Trophoblast cell (in vitro differentiated cells and primary cell): Measurements from ENCODE around the gene ADCY3.

Experiments used
- DNase-seq, 2 donors: peaks; one replicate each; pipeline ENCODE4 v3.0.0-alpha.2; 2016
- H2AFZ ChIP-seq: 2 replicates; pipeline ENCODE4 v1.6.1; 2013; ENCODE audit warnings: low read length, moderate library complexity, mild to moderate bottlenecking; ENCODE audit not compliant: insufficient read depth, poor library complexity
- H2AK5ac ChIP-seq: 2 replicates; pipeline ENCODE4 v1.6.1; 2013; ENCODE audit warnings: mild to moderate bottlenecking, low read length
- H2BK120ac ChIP-seq: 2 replicates; pipeline ENCODE4 v1.6.1; 2013; ENCODE audit warnings: low read length, mild to moderate bottlenecking, moderate library complexity; ENCODE audit not compliant: insufficient read depth, poor library complexity
- H2BK12ac ChIP-seq: 2 replicates; pipeline ENCODE4 v1.6.1; 2013; ENCODE audit warnings: mild to moderate bottlenecking, low read length, moderate library complexity
- H2BK5ac ChIP-seq: 2 replicates; pipeline ENCODE4 v1.6.1; 2013; ENCODE audit warnings: low read length, low read depth, moderate library complexity, mild to moderate bottlenecking; ENCODE audit not compliant: poor library complexity
- H3K14ac ChIP-seq: 2 replicates; pipeline ENCODE4 v1.6.1; 2013; ENCODE audit warnings: mild to moderate bottlenecking, low read length
- H3K18ac ChIP-seq: 2 replicates; pipeline ENCODE4 v1.6.1; 2013; ENCODE audit warnings: mild to moderate bottlenecking, low read length
- H3K23ac ChIP-seq: 2 replicates; pipeline ENCODE4 v1.6.1; 2013; ENCODE audit warnings: low read length
- H3K27ac ChIP-seq: 2 replicates; pipeline ENCODE4 v1.5.1; 2013; ENCODE audit warnings: low read depth, mild to moderate bottlenecking, inconsistent platforms, low read length, moderate library complexity
- H3K27me3 ChIP-seq: 2 replicates; pipeline ENCODE4 v1.6.1; 2013; ENCODE audit warnings: inconsistent platforms, mild to moderate bottlenecking, low read length, moderate library complexity; ENCODE audit not compliant: insufficient read depth
- H3K36me3 ChIP-seq, 2 experiments: 1 replicate in 1 of 2; 2 replicates in 1 of 2; pipeline ENCODE4 v1.6.1; 2013; ENCODE audit warnings: low read length in 2 of 2, mild to moderate bottlenecking in 2 of 2, moderate library complexity in 1 of 2; ENCODE audit not compliant: insufficient read depth in 2 of 2, control insufficient read depth in 1 of 2
- H3K4ac ChIP-seq: 2 replicates; pipeline ENCODE4 v1.6.1; 2013; ENCODE audit warnings: low read depth, mild to moderate bottlenecking, low read length, moderate library complexity
- H3K4me1 ChIP-seq, 2 experiments: 1 replicate in 1 of 2; 2 replicates in 1 of 2; pipeline ENCODE4 v1.6.1; 2013; ENCODE audit warnings: low read length in 2 of 2, mild to moderate bottlenecking in 2 of 2, moderate library complexity in 1 of 2; ENCODE audit not compliant: insufficient read depth in 2 of 2, control insufficient read depth in 1 of 2
- H3K4me2 ChIP-seq: 2 replicates; pipeline ENCODE4 v1.6.1; 2013; ENCODE audit warnings: inconsistent platforms, mild to moderate bottlenecking, low read length, moderate library complexity
- H3K4me3 ChIP-seq: 2 replicates; pipeline ENCODE4 v1.5.1; 2013; ENCODE audit warnings: mild to moderate bottlenecking, low read depth, low read length, inconsistent platforms
- H3K79me1 ChIP-seq: one replicate; pipeline ENCODE4 v1.6.1; 2013; ENCODE audit warnings: low read length
- H3K79me2 ChIP-seq: 2 replicates; pipeline ENCODE4 v1.6.1; 2013; ENCODE audit warnings: low read length, mild to moderate bottlenecking; ENCODE audit not compliant: control insufficient read depth, insufficient read depth, poor library complexity
- H3K9ac ChIP-seq: 2 replicates; pipeline ENCODE4 v1.6.1; 2013; ENCODE audit warnings: mild to moderate bottlenecking, low read length
- H3K9me3 ChIP-seq: 2 replicates; pipeline ENCODE4 v1.6.1; 2013; ENCODE audit warnings: low read depth, mild to moderate bottlenecking, control low read depth, inconsistent platforms, low read length; ENCODE audit not compliant: insufficient read depth
- H4K12ac ChIP-seq: 2 replicates; pipeline ENCODE4 v1.6.1; 2013; ENCODE audit warnings: low read depth, mild to moderate bottlenecking, low read length, moderate library complexity
- H4K8ac ChIP-seq: 2 replicates; pipeline ENCODE4 v1.6.1; 2013; ENCODE audit warnings: low read depth, mild to moderate bottlenecking, low read length, moderate library complexity
- H4K91ac ChIP-seq: one replicate; pipeline ENCODE4 v1.6.1; 2013; ENCODE audit warnings: low read depth, mild to moderate bottlenecking, low read length, moderate library complexity
- WGBS: extraction: QIAGEN DNeasy Blood & Tissue Kit; methylation state at CpG from one replicate; pipeline ENCODE4 v1.1.7; 2013; ENCODE audit warnings: missing lambda C conversion rate; ENCODE audit not compliant: insufficient read length, insufficient coverage; ENCODE audit errors: extremely low coverage; 5-methylcytosine and 5-hydroxymethylcytosine counted together

Gene ADCY3

GRCh38 chr2:24826773-24827145 is 93.3 kb downstream of the ADCY3 start:
- no CpG with 5 or more reads among the region's 5 CpGs for WGBS
- H2BK120ac ChIP-seq, result no peak overlapping the region
- no peak for DNase-seq
- H2BK5ac ChIP-seq, result no peak overlapping the region
- H3K9ac ChIP-seq, result no peak overlapping the region
- no peak overlapping the region for H3K18ac ChIP-seq
- no peak overlapping the region for H3K4ac ChIP-seq
- H2AFZ ChIP-seq, result no peak overlapping the region
- no peaks in the 10 kb centered on the region for H3K4me1 ChIP-seq
- H3K23ac ChIP-seq, result no peak overlapping the region
- H3K79me1 ChIP-seq, result no peaks in the 10 kb centered on the region
- H4K91ac ChIP-seq, result no peak overlapping the region
- no peak overlapping the region for H2BK12ac ChIP-seq
- H3K36me3 ChIP-seq, result peaks cover 5 to 6% of the 10 kb centered on the region in 2 experiments
- no peak overlapping the region for H3K4me2 ChIP-seq
- no peak overlapping the region for H3K27ac ChIP-seq
- no peak overlapping the region for H4K12ac ChIP-seq
- no peak overlapping the region for H2AK5ac ChIP-seq
- H3K9me3 ChIP-seq, result no peaks in the 10 kb centered on the region
- no peak overlapping the region for H3K4me3 ChIP-seq
- no peaks in the 10 kb centered on the region for H3K27me3 ChIP-seq
- no peaks in the 10 kb centered on the region for H3K79me2 ChIP-seq
- no peak overlapping the region for H3K14ac ChIP-seq
- H4K8ac ChIP-seq, result no peak overlapping the region

GRCh38 chr2:24825883-24826772 is 93.9 kb downstream of the ADCY3 start:
- Histone ChIP-seq H3K9ac (no peak overlapping the region), H2AFZ (no peak overlapping the region), H3K14ac (no peak overlapping the region), H3K27ac (no peak overlapping the region), H4K8ac (no peak overlapping the region), H2BK120ac (no peak overlapping the region), H3K79me2 (no peaks in the 10 kb centered on the region), H2BK5ac (no peak overlapping the region), H3K23ac (no peak overlapping the region), H3K4ac (no peak overlapping the region), H4K12ac (no peak overlapping the region), H3K27me3 (no peaks in the 10 kb centered on the region), H2AK5ac (no peak overlapping the region), H2BK12ac (no peak overlapping the region), H3K36me3 (peaks cover 10 to 11% of the 10 kb centered on the region in 2 experiments), H3K9me3 (no peaks in the 10 kb centered on the region), H3K4me3 (no peak overlapping the region), H3K4me2 (no peak overlapping the region), H4K91ac (no peak overlapping the region), H3K79me1 (no peaks in the 10 kb centered on the region), H3K4me1 (no peaks in the 10 kb centered on the region), H3K18ac (no peak overlapping the region)
- no peak for DNase-seq
- no CpG with 5 or more reads among the region's 14 CpGs for WGBS

GRCh38 chr2:24824966-24825882 is 94.8 kb downstream of the ADCY3 start:
- H4K8ac ChIP-seq, result no peak overlapping the region
- no peak overlapping the region for H4K91ac ChIP-seq
- H3K27ac ChIP-seq, result no peak overlapping the region
- H3K18ac ChIP-seq, result no peak overlapping the region
- no peak overlapping the region for H2BK120ac ChIP-seq
- no peak overlapping the region for H3K9ac ChIP-seq
- H2AFZ ChIP-seq, result no peak overlapping the region
- no peak overlapping the region for H3K4ac ChIP-seq
- H3K36me3 ChIP-seq, result peaks cover 19% of the 10 kb centered on the region in 2 experiments
- no peak overlapping the region for H3K23ac ChIP-seq
- no peak overlapping the region for H2BK5ac ChIP-seq
- no peaks in the 10 kb centered on the region for H3K27me3 ChIP-seq
- no peak overlapping the region for H2BK12ac ChIP-seq
- no peaks in the 10 kb centered on the region for H3K4me1 ChIP-seq
- no peak overlapping the region for H3K4me3 ChIP-seq
- no peak overlapping the region for H2AK5ac ChIP-seq
- H3K79me2 ChIP-seq, result no peaks in the 10 kb centered on the region
- no peaks in the 10 kb centered on the region for H3K79me1 ChIP-seq
- no peak overlapping the region for H3K14ac ChIP-seq
- no peak overlapping the region for H3K4me2 ChIP-seq
- no peak overlapping the region for H4K12ac ChIP-seq
- DNase-seq, result peak in 1 of 2 donors; percentile 25
- WGBS, result no CpG with 5 or more reads among the region's 16 CpGs
- H3K9me3 ChIP-seq, result no peaks in the 10 kb centered on the region

- H2AK5ac ChIP-seq, result no peak overlapping the region
- H2AFZ ChIP-seq, result no peak overlapping the region
- no peak overlapping the region for H4K8ac ChIP-seq
- H3K23ac ChIP-seq, result no peak overlapping the region
- no peak overlapping the region for H3K14ac ChIP-seq
- H3K4me2 ChIP-seq, result no peak overlapping the region
- H3K18ac ChIP-seq, result no peak overlapping the region
- H4K91ac ChIP-seq, result no peak overlapping the region
- no peak overlapping the region for H2BK5ac ChIP-seq
- peak overlapping the region; percentile 43 for H4K12ac ChIP-seq
- no peaks in the 10 kb centered on the region for H3K9me3 ChIP-seq
- H3K79me2 ChIP-seq, result no peaks in the 10 kb centered on the region
- H3K79me1 ChIP-seq, result no peaks in the 10 kb centered on the region
- H3K4me3 ChIP-seq, result no peak overlapping the region
- no peaks in the 10 kb centered on the region for H3K4me1 ChIP-seq
- no peak overlapping the region for H3K27ac ChIP-seq
- no peak overlapping the region for H2BK12ac ChIP-seq
- H3K4ac ChIP-seq, result no peak overlapping the region
- H2BK120ac ChIP-seq, result no peak overlapping the region
- no CpG with 5 or more reads among the region's 14 CpGs for WGBS
- H3K9ac ChIP-seq, result no peak overlapping the region
- H3K36me3 ChIP-seq, result peaks cover 29 to 30% of the 10 kb centered on the region in 2 experiments
- no peaks in the 10 kb centered on the region for H3K27me3 ChIP-seq
- no peak for DNase-seq
Measured at GRCh38 chr2:24824071-24824588, 95.9 kb downstream of the ADCY3 start.
